Hematopoietic multipotent progenitor cell treated with erythropoietin and hydrocortisone succinate and interleukin-3 and kit ligand, for 8 days (in vitro differentiated cells): ENCODE measurements around the gene CYCS.
"Not testable (repeated sequence)": the region's sequence is repeated elsewhere in the genome, so short reads cannot be mapped to it uniquely, and the experiment has no call there.

Experiments
- DNase-seq: peaks from one replicate; pipeline ENCODE4 v3.0.0-alpha.2; 2015

The CYCS gene

GRCh38 chr7:25118048-25118753, 6.9 kb downstream of the CYCS start:
- DNase-seq, result no peak

GRCh38 chr7:25117226-25118047, 7.6 kb downstream of the CYCS start:
- DNase-seq, result no peak

- no peak for DNase-seq
Observed at GRCh38 chr7:25116621-25117020, 8.4 kb downstream of the CYCS start.

GRCh38 chr7:25110514-25110913, 14.5 kb downstream of the CYCS start:
- not testable (repeated sequence) for DNase-seq

- DNase-seq, result no peak
Observed at GRCh38 chr7:25109276-25109675, 15.8 kb downstream of the CYCS start.

- peak; percentile 74 for DNase-seq
Observed at GRCh38 chr7:25105911-25106310, 19.1 kb downstream of the CYCS start.

GRCh38 chr7:25103773-25104172, 21.3 kb downstream of the CYCS start:
- DNase-seq, result no peak

GRCh38 chr7:25101817-25102216, 23.2 kb downstream of the CYCS start:
- no peak for DNase-seq

- peak; percentile 76 for DNase-seq
Observed at GRCh38 chr7:25098096-25099046, 26.7 kb downstream of the CYCS start.

GRCh38 chr7:25095516-25096345, 29.3 kb downstream of the CYCS start:
- no peak for DNase-seq

GRCh38 chr7:25093268-25093826, 31.7 kb downstream of the CYCS start:
- peak; percentile 84 for DNase-seq

- DNase-seq, result no peak
Observed at GRCh38 chr7:25091779-25092178, 33.3 kb downstream of the CYCS start.

GRCh38 chr7:25091176-25091575, 33.9 kb downstream of the CYCS start:
- DNase-seq, result no peak

GRCh38 chr7:25090374-25090773, 34.7 kb downstream of the CYCS start:
- DNase-seq, result no peak

- no peak for DNase-seq
Observed at GRCh38 chr7:25087855-25088254, 37.2 kb downstream of the CYCS start.

- DNase-seq, result no peak
Observed at GRCh38 chr7:25084821-25085220, 40.2 kb downstream of the CYCS start.

- no peak for DNase-seq
Observed at GRCh38 chr7:25083201-25083600, 41.9 kb downstream of the CYCS start.

GRCh38 chr7:25082041-25082440, 43.0 kb downstream of the CYCS start:
- not testable (repeated sequence) for DNase-seq

- DNase-seq, result no peak
Observed at GRCh38 chr7:25077096-25077495, 48.0 kb downstream of the CYCS start.

GRCh38 chr7:25075459-25075858, 49.6 kb downstream of the CYCS start:
- DNase-seq, result no peak

- no peak for DNase-seq
Observed at GRCh38 chr7:25073451-25073850, 51.6 kb downstream of the CYCS start.
